Activated effector memory CD4-positive, alpha-beta T cell treated with Interleukin-2 at 50 U/mL for 16 hours (primary cell): ENCODE data around the gene DUSP2.

ENCODE experiments used
- DNase-seq: peaks from one replicate; pipeline ENCODE4 v3.0.0-alpha.2; 2020

The DUSP2 gene

GRCh38 chr2:96113367-96113677 is 31.9 kb downstream of the DUSP2 start:
- no peak for DNase-seq

- no peak for DNase-seq
These were observed 32.5 kb downstream of the DUSP2 start for GRCh38 chr2:96112501-96113366.

GRCh38 chr2:96111823-96112500 is 33.3 kb downstream of the DUSP2 start:
- no peak for DNase-seq

- no peak for DNase-seq
These were observed 34.0 kb downstream of the DUSP2 start for GRCh38 chr2:96111257-96111640.

GRCh38 chr2:96110621-96111256 is 34.5 kb downstream of the DUSP2 start:
- no peak for DNase-seq

GRCh38 chr2:96109931-96110511 is 35.2 kb downstream of the DUSP2 start:
- no peak for DNase-seq

GRCh38 chr2:96109361-96109680 is 35.9 kb downstream of the DUSP2 start:
- DNase-seq, result no peak

- no peak for DNase-seq
These were observed 36.5 kb downstream of the DUSP2 start for GRCh38 chr2:96108541-96109360.

- DNase-seq, result no peak
These were observed 37.1 kb downstream of the DUSP2 start for GRCh38 chr2:96108151-96108540.

- DNase-seq, result no peak
These were observed 37.6 kb downstream of the DUSP2 start for GRCh38 chr2:96107708-96108065.

- DNase-seq, result no peak
These were observed 38.1 kb downstream of the DUSP2 start for GRCh38 chr2:96106991-96107707.

GRCh38 chr2:96105994-96106715 is 39.1 kb downstream of the DUSP2 start:
- DNase-seq, result no peak

- no peak for DNase-seq
These were observed 39.9 kb downstream of the DUSP2 start for GRCh38 chr2:96105152-96105915.

- no peak for DNase-seq
These were observed 40.8 kb downstream of the DUSP2 start for GRCh38 chr2:96104487-96104861.

- DNase-seq, result no peak
These were observed 41.3 kb downstream of the DUSP2 start for GRCh38 chr2:96103761-96104486.

GRCh38 chr2:96103187-96103601 is 42.0 kb downstream of the DUSP2 start:
- DNase-seq, result no peak

- DNase-seq, result no peak
These were observed 42.5 kb downstream of the DUSP2 start for GRCh38 chr2:96102596-96103186.

GRCh38 chr2:96100893-96101304 is 44.3 kb downstream of the DUSP2 start:
- DNase-seq, result no peak
